ENCODE results near the gene PRM2.

The PRM2 gene

GRCh38 chr16:11240636-11241473, 35.4 kb downstream of the PRM2 start:
- no peak for TF ChIP-seq CTCF (IDR thresholded peaks at IDR 0.05)
- TF ChIP-seq ZFX (IDR thresholded peaks at IDR 0.05; ENCODE audit: borderline replicate concordance): no peak
- no peak overlapping the region for H3K27ac ChIP-seq

- no peak overlapping the region for H3K27ac ChIP-seq
- no peak for TF ChIP-seq ZFX (IDR thresholded peaks at IDR 0.05; ENCODE audit: borderline replicate concordance)
- no peak for TF ChIP-seq CTCF (IDR thresholded peaks at IDR 0.05)
These were observed 36.3 kb downstream of the PRM2 start for GRCh38 chr16:11239644-11240632.

- no peak overlapping the region for H3K27ac ChIP-seq
- TF ChIP-seq CTCF (IDR thresholded peaks at IDR 0.05): no peak
- TF ChIP-seq ZFX (IDR thresholded peaks at IDR 0.05; ENCODE audit: borderline replicate concordance): no peak
These were observed 37.7 kb downstream of the PRM2 start for GRCh38 chr16:11238272-11239202.

- TF ChIP-seq ZFX (IDR thresholded peaks at IDR 0.05; ENCODE audit: borderline replicate concordance) (no peak), CTCF (IDR thresholded peaks at IDR 0.05) (no peak)
- no peak overlapping the region for H3K27ac ChIP-seq
These were observed 39.6 kb downstream of the PRM2 start for GRCh38 chr16:11236461-11237254.

GRCh38 chr16:11235703-11235991, 40.6 kb downstream of the PRM2 start:
- H3K27ac ChIP-seq: no peak overlapping the region
- no peak for TF ChIP-seq CTCF (IDR thresholded peaks at IDR 0.05)
- TF ChIP-seq ZFX (IDR thresholded peaks at IDR 0.05; ENCODE audit: borderline replicate concordance): no peak

All from 22Rv1 (cell line).